H1 (cell line): Measurements from ENCODE around the gene HSDL2. TPM values are rescaled to one million over a fixed set of nuclear protein-coding genes. Genes with fewer than 3 reads are reported as not detected.
A peak's percentile ranks its signal among the peaks of the same experiment; 100 is the strongest.

ENCODE experiments used
- CTCF ChIA-PET: fragments of 300-600 bp; sonication (Branson Sonifier 250); formaldehyde crosslinking; loops from one replicate; lab custom pipeline; 2021; ENCODE audit not compliant: partially characterized antibody; lab: Charles Lee
- POLR2A ChIA-PET: fragments of 300-600 bp; sonication (Branson Sonifier 250); formaldehyde crosslinking; loops from one replicate; lab custom pipeline; 2021; ENCODE audit warnings: inconsistent platforms; ENCODE audit not compliant: partially characterized antibody; lab: Charles Lee
- DNase-seq, 2 experiments: peaks; one replicate each; pipeline versions ENCODE4 v3.0.0 to v3.0.0-alpha.2; 2010 to 2022; ENCODE audit warnings: low spot score in 2 of 2, low read depth in 1 of 2, mixed read lengths in 1 of 2
- FAIRE-seq: peaks from 2 replicates; lab custom pipeline; 2011; peaks lifted over from hg19 to GRCh38; lab: Jason Lieb, UNC
- H2AFZ ChIP-seq: 2 replicates; pipeline ENCODE4 v1.8.1; 2012; ENCODE audit warnings: low read length, inconsistent platforms
- H2AK5ac ChIP-seq: 2 replicates; pipeline ENCODE4 v1.6.1; 2013; ENCODE audit warnings: low read depth, low read length
- H2BK120ac ChIP-seq: replicated peaks from 2 replicates; pipeline ENCODE3; 2013; ENCODE audit warnings: low read depth, low read length, inconsistent platforms
- H2BK12ac ChIP-seq: 2 replicates; pipeline ENCODE4 v1.6.1; 2013; ENCODE audit warnings: low read depth, low read length
- H2BK15ac ChIP-seq: 2 replicates; pipeline ENCODE4 v1.6.1; 2013; ENCODE audit warnings: low read length
- H2BK20ac ChIP-seq: 2 replicates; pipeline ENCODE4 v1.6.1; 2013; ENCODE audit warnings: low read length
- H2BK5ac ChIP-seq: 2 replicates; pipeline ENCODE4 v1.6.1; 2013; ENCODE audit warnings: low read depth, low read length
- H3K14ac ChIP-seq: 2 replicates; pipeline ENCODE4 v1.6.1; 2013; ENCODE audit warnings: inconsistent platforms; ENCODE audit not compliant: insufficient read length
- H3K18ac ChIP-seq: 2 replicates; pipeline ENCODE4 v1.6.1; 2013; ENCODE audit warnings: low read length; ENCODE audit errors: extremely low read depth
- H3K23ac ChIP-seq: 2 replicates; pipeline ENCODE4 v1.6.1; 2013; ENCODE audit warnings: inconsistent platforms; ENCODE audit not compliant: insufficient read length
- H3K23me2 ChIP-seq: 2 replicates; pipeline ENCODE4 v1.6.1; 2013; ENCODE audit warnings: low read depth, low read length
- H3K27ac ChIP-seq: 2 replicates; pipeline ENCODE4 v1.6.1; 2011; ENCODE audit warnings: low read depth, low read length, inconsistent platforms
- H3K27me3 ChIP-seq, 4 experiments: replicated peaks in 1 of 4; 1 replicate in 1 of 4; 2 replicates in 3 of 4; pipeline versions ENCODE4 v1.6.1 to v1.8.1; 2011 to 2013; ENCODE audit warnings: low read length in 3 of 4, mild to moderate bottlenecking in 3 of 4, inconsistent platforms in 2 of 4, mixed read lengths in 2 of 4, moderate library complexity in 1 of 4; ENCODE audit not compliant: control insufficient read depth in 3 of 4, insufficient read depth in 3 of 4; ENCODE audit errors: extremely low read depth in 1 of 4
- H3K36me3 ChIP-seq, 4 experiments: 2 replicates each; pipeline versions ENCODE4 v1.6.1 to v1.8.1; 2011 to 2013; ENCODE audit warnings: mild to moderate bottlenecking in 4 of 4, low read length in 3 of 4, moderate library complexity in 2 of 4, control low read depth in 1 of 4, inconsistent platforms in 1 of 4; ENCODE audit not compliant: insufficient read depth in 4 of 4, control insufficient read depth in 2 of 4
- H3K4ac ChIP-seq: replicated peaks from 2 replicates; pipeline ENCODE3; 2013; ENCODE audit warnings: low read length, low read depth, mixed read lengths, inconsistent platforms; ENCODE audit not compliant: insufficient read length
- H3K4me1 ChIP-seq, 4 experiments: replicated peaks in 1 of 4; 1 replicate in 1 of 4; 2 replicates in 3 of 4; pipeline versions ENCODE4 v1.6.1 to v1.8.1; 2011 to 2013; ENCODE audit warnings: low read length in 3 of 4, inconsistent platforms in 2 of 4, mixed read lengths in 1 of 4; ENCODE audit not compliant: insufficient read depth in 4 of 4, control insufficient read depth in 3 of 4
- H3K4me2 ChIP-seq, 2 experiments: 2 replicates each; pipeline versions ENCODE4 v1.6.1 to v1.8.1; 2011 to 2013; ENCODE audit warnings: low read depth in 2 of 2, low read length in 2 of 2, control low read depth in 1 of 2, inconsistent platforms in 1 of 2, mild to moderate bottlenecking in 1 of 2; ENCODE audit not compliant: insufficient read depth in 1 of 2
- H3K4me3 ChIP-seq, 4 experiments: fragments of 200-600, 300-600 bp in 1 of 4; sonication (generic), shearing (Covaris generic), sonication (Bioruptor Twin) in 1 of 4; 2 replicates each; pipeline versions ENCODE4 v1.5.1 to v1.8.1; 2011 to 2016; ENCODE audit warnings: low read length in 4 of 4, low read depth in 3 of 4, control low read depth in 2 of 4, inconsistent platforms in 2 of 4, mild to moderate bottlenecking in 2 of 4, mixed read lengths in 1 of 4, moderate library complexity in 1 of 4; ENCODE audit not compliant: insufficient read depth in 2 of 4; ENCODE audit errors: extremely low read depth in 1 of 4
- H3K56ac ChIP-seq: replicated peaks from 2 replicates; pipeline ENCODE3; 2013; ENCODE audit warnings: low read depth, mild to moderate bottlenecking, mixed read lengths, low read length, inconsistent platforms; ENCODE audit not compliant: insufficient read length
- H3K79me1 ChIP-seq: 2 replicates; pipeline ENCODE4 v1.6.1; 2013; ENCODE audit warnings: low read depth, low read length, control low read depth
- H3K79me2 ChIP-seq, 2 experiments: 2 replicates each; pipeline versions ENCODE4 v1.6.1 to v1.8.1; 2012 to 2013; ENCODE audit warnings: low read length in 2 of 2, mild to moderate bottlenecking in 2 of 2, inconsistent platforms in 1 of 2; ENCODE audit not compliant: insufficient read depth in 2 of 2, control insufficient read depth in 1 of 2
- H3K9ac ChIP-seq, 4 experiments: replicated peaks in 1 of 4; 1 replicate in 1 of 4; 2 replicates in 3 of 4; pipeline versions ENCODE4 v1.6.1 to v1.8.1; 2011 to 2013; ENCODE audit warnings: low read depth in 3 of 4, low read length in 3 of 4, control low read depth in 2 of 4, mild to moderate bottlenecking in 2 of 4, moderate library complexity in 2 of 4, inconsistent platforms in 1 of 4; ENCODE audit errors: extremely low read depth in 1 of 4
- H3K9me3 ChIP-seq, 2 experiments: 2 replicates each; pipeline versions ENCODE4 v1.6.1 to v1.8.1; 2012 to 2013; ENCODE audit warnings: mild to moderate bottlenecking in 2 of 2, moderate library complexity in 2 of 2, control low read depth in 1 of 2, inconsistent platforms in 1 of 2, low read depth in 1 of 2, low read length in 1 of 2, mixed read lengths in 1 of 2; ENCODE audit not compliant: insufficient read depth in 2 of 2
- H4K20me1 ChIP-seq, 2 experiments: replicated peaks in 1 of 2; 2 replicates each; pipeline versions ENCODE3 to v1.8.1; 2011 to 2013; ENCODE audit warnings: inconsistent platforms in 2 of 2, low read length in 2 of 2, mild to moderate bottlenecking in 1 of 2; ENCODE audit not compliant: insufficient read depth in 2 of 2, control insufficient read depth in 1 of 2
- H4K5ac ChIP-seq: 2 replicates; pipeline ENCODE4 v1.6.1; 2013; ENCODE audit warnings: low read length, low read depth, mixed read lengths, inconsistent platforms; ENCODE audit not compliant: insufficient read length
- H4K8ac ChIP-seq: 2 replicates; pipeline ENCODE4 v1.8.0; 2013; ENCODE audit warnings: mild to moderate bottlenecking, moderate library complexity, low read length, inconsistent platforms; ENCODE audit not compliant: insufficient read depth; ENCODE audit errors: extremely low read depth
- H4K91ac ChIP-seq: replicated peaks from 2 replicates; pipeline ENCODE3; 2013; ENCODE audit warnings: low read length, mixed read lengths, inconsistent platforms; ENCODE audit not compliant: insufficient read length
- FOSL1 ChIP-seq: IDR thresholded peaks from 2 replicates; pipeline ENCODE4 v1.6.1; 2011; ENCODE audit warnings: mild to moderate bottlenecking, low read depth, low read length, moderate library complexity; ENCODE audit not compliant: insufficient read depth
- NRF1 ChIP-seq: IDR thresholded peaks from 2 replicates; pipeline ENCODE4 v1.6.1; 2011; ENCODE audit warnings: mild to moderate bottlenecking, low read depth, low read length, improper control_type of control experiment
- RFX5 ChIP-seq: IDR thresholded peaks from 2 replicates; pipeline ENCODE4 v1.6.1; 2011; ENCODE audit warnings: low read depth, low read length, improper control_type of control experiment, borderline replicate concordance
- RNF2 ChIP-seq: fragments of 200-900, 300-1000 bp; sonication (generic); IDR thresholded peaks from 2 replicates; pipeline ENCODE4 v1.7.1; 2016; ENCODE audit warnings: borderline replicate concordance, low read depth, mild to moderate bottlenecking, antibody characterized with exemption, low read length; ENCODE audit not compliant: poor library complexity, severe bottlenecking; ENCODE audit errors: missing control alignments
- TBP ChIP-seq: IDR thresholded peaks from 2 replicates; pipeline ENCODE4 v1.6.1; 2011; ENCODE audit warnings: low read depth, low read length, improper control_type of control experiment
- TCF12 ChIP-seq: IDR thresholded peaks from 2 replicates; pipeline ENCODE4 v1.6.1; 2011; ENCODE audit warnings: low read depth, mild to moderate bottlenecking, low read length
- WGBS, 2 experiments: shearing (Covaris generic) in 1 of 2; methylation state at CpG; one replicate each; pipeline versions ENCODE4 v1.1.6 to v1.1.7; 2013 to 2015; ENCODE audit warnings: low lambda C conversion rate in 2 of 2, mixed read lengths in 2 of 2, inconsistent platforms in 1 of 2, low coverage in 1 of 2, missing lambda C conversion rate in 1 of 2; ENCODE audit not compliant: insufficient replicate concordance in 2 of 2, insufficient coverage in 1 of 2, insufficient read length in 1 of 2; ENCODE audit errors: extremely low coverage in 1 of 2, missing lambda C conversion rate in 1 of 2; 5-methylcytosine and 5-hydroxymethylcytosine counted together
- polyA plus RNA-seq, 7 experiments: library from polyadenylated mRNA; depleted of rRNA in 3 of 7; stranded (reverse) in 5 of 7; unstranded in 2 of 7; fragments of >200 nt in 5 of 7; fragments of 200-250 nt in 2 of 7; gene quantifications; 1 replicate in 5 of 7; 2 replicates in 1 of 7; 4 replicates in 1 of 7; pipeline versions ENCODE4 v1.2.1 to v1.2.3, GENCODE V29; 2011 to 2013; ENCODE audit warnings: missing spikeins in 2 of 7, mixed read lengths in 2 of 7
- total RNA-seq: library from RNA; stranded (reverse); fragmentation: NEBNext Ultra II Directional; extraction: Animal tissue kit (Norgen Biotek cat#: 25700); gene quantifications from 2 replicates; pipeline ENCODE4 v1.2.1, GENCODE V29; 2021
- TF ChIP-seq, protein P1 (sequence below): IDR thresholded peaks from 2 replicates; pipeline ENCODE4 v1.6.1; 2011; ENCODE audit warnings: low read length, improper control_type of control experiment

Gene HSDL2
- total and polyA plus RNA-seq, 2 of the 8 experiments (the other 6 are each of a cell fraction or from before 2014, with no cell fraction given) = 6.6 to 15.4 TPM

DNA sequence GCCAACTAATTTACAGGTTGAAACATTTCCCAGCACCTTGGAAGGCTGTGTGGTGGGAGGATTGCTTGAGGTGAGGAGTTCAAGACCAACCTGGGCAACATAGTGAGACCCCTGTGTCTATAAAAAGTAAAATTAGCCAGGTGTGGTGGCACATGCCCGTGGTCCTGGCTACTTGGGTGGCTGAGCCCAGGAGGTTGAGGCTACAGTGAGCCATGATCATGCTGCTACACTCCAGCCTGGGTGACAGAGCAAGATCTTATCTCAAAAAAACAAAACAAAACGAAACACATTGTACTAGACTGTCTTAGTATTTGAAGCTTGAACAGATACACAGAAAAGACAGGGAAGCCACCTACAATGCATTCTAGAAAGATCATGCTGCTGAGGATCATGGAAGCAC lies 2.8 kb upstream of the HSDL2 start:
- TF ChIP-seq, protein P1, sequence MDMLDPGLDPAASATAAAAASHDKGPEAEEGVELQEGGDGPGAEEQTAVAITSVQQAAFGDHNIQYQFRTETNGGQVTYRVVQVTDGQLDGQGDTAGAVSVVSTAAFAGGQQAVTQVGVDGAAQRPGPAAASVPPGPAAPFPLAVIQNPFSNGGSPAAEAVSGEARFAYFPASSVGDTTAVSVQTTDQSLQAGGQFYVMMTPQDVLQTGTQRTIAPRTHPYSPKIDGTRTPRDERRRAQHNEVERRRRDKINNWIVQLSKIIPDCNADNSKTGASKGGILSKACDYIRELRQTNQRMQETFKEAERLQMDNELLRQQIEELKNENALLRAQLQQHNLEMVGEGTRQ = no peak
- TF ChIP-seq FOSL1 = no peak
- no peak for TF ChIP-seq RNF2
- TF ChIP-seq RFX5 = no peak
- no peak for TF ChIP-seq TBP
- TF ChIP-seq TCF12 = no peak
- TF ChIP-seq NRF1 = no peak
- Histone ChIP-seq H3K4me2 (peak overlapping the region in 1 of 2 experiments; percentile 81; a peak in 2 of 4 replicates), H4K91ac (no peak overlapping the region), H2BK12ac (no peak overlapping the region), H4K8ac (no peak overlapping the region), H2BK5ac (no peak overlapping the region), H3K56ac (no peak overlapping the region), H3K27me3 (no peaks in the 10 kb centered on the region), H2BK20ac (no peak overlapping the region), H3K36me3 (no peaks in the 10 kb centered on the region), H2AK5ac (no peak overlapping the region), H3K23me2 (peaks cover 5% of the 10 kb centered on the region), H3K4ac (no peak overlapping the region), H3K4me3 (peak overlapping the region in 1 of 4 experiments; percentile 89; a peak in 2 of 8 replicates), H3K14ac (no peak overlapping the region), H3K79me2 (peaks cover 0 to 4% of the 10 kb centered on the region in 2 experiments; a peak in 2 of 4 replicates), H3K27ac (no peak overlapping the region), H4K20me1 (no peaks in the 10 kb centered on the region), H3K23ac (no peak overlapping the region), H2BK15ac (no peak overlapping the region), H3K4me1 (no peaks in the 10 kb centered on the region; a peak in 3 of 7 replicates), H3K9me3 (no peaks in the 10 kb centered on the region), H3K18ac (no peak overlapping the region), H2BK120ac (no peak overlapping the region), H3K79me1 (no peaks in the 10 kb centered on the region; the same call in 1 of the 2 replicates), H3K9ac (no peak overlapping the region), H4K5ac (no peak overlapping the region), H2AFZ (no peak overlapping the region)
- WGBS, 2 experiments = 79% methylated on average over 2 of the region's 2 CpGs; no CpG with 5 or more reads in 1 of the 2 experiments
- FAIRE-seq (no peak), DNase-seq (no peak)
- ChIA-PET POLR2A (interaction anchor here (0.6 kb wide), 1 partner anchor 20 kb away, joined by 5 read pairs; no protein-coding TSS in a partner anchor), CTCF (interaction anchor here (1.9 to 2.0 kb wide), 2 partner anchors 10 to 336 kb away, joined by 4 to 5 read pairs; no protein-coding TSS in a partner anchor)
